ES-I3 (cell line): Measurements from ENCODE around the gene ULK2.
"Not testable (repeated sequence)": the region's sequence is repeated elsewhere in the genome, so short reads cannot be mapped to it uniquely, and the experiment has no call there.

Experiments used
- H3K36me3 ChIP-seq: 2 replicates; pipeline ENCODE4 v1.6.1; 2013; ENCODE audit warnings: mild to moderate bottlenecking, low read length, control low read depth, moderate library complexity; ENCODE audit not compliant: insufficient read depth
- H3K4me1 ChIP-seq: 2 replicates; pipeline ENCODE4 v1.6.1; 2013; ENCODE audit warnings: mild to moderate bottlenecking, control low read depth, low read length; ENCODE audit not compliant: insufficient read depth
- H3K9ac ChIP-seq: 2 replicates; pipeline ENCODE4 v1.6.1; 2013; ENCODE audit warnings: low read depth, mild to moderate bottlenecking, low read length, moderate library complexity
- H3K9me3 ChIP-seq: 2 replicates; pipeline ENCODE4 v1.6.1; 2013; ENCODE audit warnings: mild to moderate bottlenecking, low read length, moderate library complexity; ENCODE audit not compliant: control insufficient read depth, insufficient read depth

Gene ULK2

DNA sequence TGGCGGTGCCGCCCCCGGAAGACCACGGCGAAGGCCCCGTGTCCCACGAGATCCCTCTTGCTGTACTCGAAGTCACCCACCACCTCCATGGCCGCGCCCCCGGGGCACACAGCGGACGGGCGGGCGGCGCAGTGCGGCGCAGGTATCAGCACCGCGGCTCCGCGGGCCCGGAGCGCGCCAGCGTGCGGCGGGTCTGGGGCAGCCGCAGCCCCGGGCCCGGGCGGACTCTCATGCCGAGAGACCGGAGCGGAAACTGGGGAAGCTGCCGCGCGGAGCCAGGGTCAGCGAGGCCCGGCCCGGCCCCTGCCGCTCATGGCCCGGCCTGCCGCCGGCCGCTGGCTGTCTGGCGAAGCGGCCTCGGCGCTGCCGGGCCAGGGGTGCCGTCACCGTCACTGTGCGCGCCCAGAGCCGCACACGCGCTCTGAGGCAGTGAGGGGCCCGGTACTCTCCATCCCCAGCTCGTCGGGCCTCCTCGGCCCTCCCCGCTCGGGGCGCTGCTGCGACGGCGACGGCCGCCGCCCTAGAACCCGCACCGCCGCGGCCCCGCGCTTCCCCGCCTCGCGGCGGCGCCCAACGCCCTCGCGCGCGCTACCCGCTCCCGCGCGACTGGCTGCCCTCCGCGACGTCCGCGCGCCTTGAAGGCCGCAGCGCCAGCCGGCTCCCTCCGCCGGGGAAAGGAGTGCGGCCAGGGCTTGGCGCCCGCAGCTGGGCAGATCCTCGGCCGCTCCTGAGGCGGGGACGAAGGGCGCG lies at the start of gene ULK2:
Gene ULK2, minus strand, starts transcription at position 608 of the 750 bp plus-strand sequence. Its CDS starts 519 bp downstream, at position 89.
- H3K4me1 ChIP-seq, result no peaks in the 10 kb centered on the region
- no peaks in the 10 kb centered on the region for H3K36me3 ChIP-seq
- peak within 1 kb of the TSS; percentile 84 for H3K9ac ChIP-seq
- H3K9me3 ChIP-seq, result no peaks in the 10 kb centered on the region

DNA sequence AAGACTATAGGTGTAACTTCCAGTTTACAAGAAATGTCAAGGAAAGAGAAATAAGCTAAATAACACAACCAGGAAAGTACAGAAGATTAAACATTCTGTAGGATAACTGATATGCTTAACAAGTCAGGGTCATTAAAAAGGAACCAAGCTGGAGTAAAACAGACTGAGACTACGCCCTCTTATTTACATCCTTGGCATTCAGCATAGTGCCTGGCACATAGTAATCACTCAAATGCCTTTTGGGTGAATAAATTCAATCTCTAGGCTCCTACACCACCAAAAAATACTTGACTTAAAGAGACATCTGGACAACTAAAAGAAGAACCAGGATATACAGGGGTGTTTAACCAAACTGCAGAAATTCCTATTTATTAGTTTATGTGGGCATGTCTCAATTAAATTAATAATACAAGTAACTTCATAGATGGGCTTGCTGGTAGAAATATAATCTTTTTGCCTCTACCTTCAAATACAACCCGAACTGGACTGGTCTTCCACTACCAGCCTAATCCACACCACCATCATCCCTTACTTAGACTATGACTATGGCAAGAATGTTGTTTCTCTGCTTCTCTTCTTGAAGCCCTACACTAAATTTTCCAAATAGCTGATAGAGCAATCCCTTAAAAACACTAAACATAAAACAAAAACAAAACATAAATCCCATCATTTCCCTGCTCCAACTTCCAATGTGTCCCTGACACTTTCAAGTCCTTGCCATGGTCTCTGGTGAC lies 47.7 kb upstream of the ULK2 start:
- peaks cover 3% of the 10 kb centered on the region; the same call in 1 of the 2 replicates for H3K4me1 ChIP-seq
- no peaks in the 10 kb centered on the region for H3K9me3 ChIP-seq
- peaks cover 4% of the 10 kb centered on the region for H3K36me3 ChIP-seq
- no peak overlapping the region for H3K9ac ChIP-seq

DNA sequence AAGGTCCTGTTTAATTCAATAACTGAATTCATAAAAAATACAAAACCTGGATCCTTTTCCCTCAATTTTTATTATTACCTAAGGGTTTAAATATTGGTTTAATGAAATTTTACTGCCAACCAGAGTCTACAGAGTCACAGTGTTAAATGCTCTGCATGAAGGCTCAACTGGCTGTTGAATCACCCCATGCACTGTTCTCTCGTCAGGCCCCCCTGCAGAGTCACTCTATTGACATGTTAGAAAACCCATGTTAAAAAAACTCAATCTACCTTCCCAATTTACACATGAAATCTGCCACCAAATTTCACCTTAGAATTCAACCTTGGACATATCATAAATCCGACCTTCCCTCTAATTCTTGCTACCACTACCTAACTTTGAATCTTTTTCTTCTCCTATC lies 43.3 kb upstream of the ULK2 start:
- peaks cover 6% of the 10 kb centered on the region for H3K36me3 ChIP-seq
- peaks cover 3% of the 10 kb centered on the region; the same call in 1 of the 2 replicates for H3K4me1 ChIP-seq
- H3K9ac ChIP-seq, result no peak overlapping the region

DNA sequence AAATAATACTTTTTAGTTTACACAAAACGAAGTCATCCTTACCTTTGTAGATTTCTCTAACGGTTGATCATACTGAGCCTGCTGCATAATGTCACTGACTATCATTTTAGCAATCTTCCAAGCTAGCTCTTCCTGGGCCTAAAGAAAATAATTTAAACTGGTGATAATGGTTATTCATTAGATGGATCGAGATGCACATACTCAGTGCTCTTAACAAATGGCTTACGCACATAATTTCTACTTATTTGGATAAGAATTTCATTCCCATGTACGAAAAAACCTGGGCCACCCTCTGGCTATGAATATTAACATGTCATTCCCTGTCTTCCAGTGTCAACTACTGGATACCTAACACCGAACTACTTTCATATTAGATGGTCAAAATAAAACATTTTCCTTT lies 41.4 kb upstream of the ULK2 start:
- Histone ChIP-seq H3K36me3 (peaks cover 9% of the 10 kb centered on the region), H3K4me1 (peaks cover 3% of the 10 kb centered on the region; the same call in 1 of the 2 replicates), H3K9ac (no peak overlapping the region), H3K9me3 (no peaks in the 10 kb centered on the region)

More for the DNA sequence above, 43.3 kb upstream of the ULK2 start:
- H3K9me3 ChIP-seq, result no peaks in the 10 kb centered on the region

DNA sequence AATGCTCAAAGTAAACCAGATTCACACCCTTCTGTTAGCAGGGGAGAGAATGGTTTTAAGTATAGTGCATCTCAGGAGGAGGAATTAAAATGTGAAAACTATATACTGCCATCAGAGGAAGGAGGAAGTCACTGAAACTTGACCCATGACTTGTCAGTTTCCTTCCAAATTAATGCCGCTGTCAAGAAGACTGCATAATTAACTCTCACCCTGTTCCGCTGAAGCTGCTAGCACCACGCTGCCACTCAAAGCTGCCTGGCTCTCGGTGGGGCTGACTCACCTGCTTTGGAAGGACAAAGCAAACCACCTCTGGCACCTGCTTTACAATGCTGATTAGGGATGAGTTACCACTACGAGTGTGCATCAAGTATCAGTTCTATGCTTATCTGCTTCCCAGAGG lies 37.8 kb upstream of the ULK2 start:
- Histone ChIP-seq H3K4me1 (no peaks in the 10 kb centered on the region), H3K9me3 (no peaks in the 10 kb centered on the region), H3K9ac (no peak overlapping the region), H3K36me3 (peaks cover 15% of the 10 kb centered on the region)

DNA sequence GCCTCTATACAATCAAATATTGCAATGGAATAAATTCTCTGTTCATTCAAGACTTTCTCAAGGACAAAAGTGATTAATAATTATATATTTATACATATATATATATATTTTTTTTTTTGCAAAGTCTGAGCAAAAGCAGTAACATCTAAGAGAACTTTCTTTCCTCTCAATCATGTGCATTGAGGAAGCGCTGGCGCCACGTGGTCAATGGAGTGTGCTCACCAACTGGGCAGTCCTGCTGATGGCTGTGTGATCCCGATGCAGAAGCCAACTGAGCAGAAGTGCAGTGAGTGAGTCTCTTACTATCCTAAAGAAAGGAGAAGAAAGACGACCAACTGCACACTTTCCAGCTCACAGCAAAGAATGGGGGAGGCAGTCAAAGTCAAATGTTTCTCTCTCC lies 37.2 kb upstream of the ULK2 start:
- no peak overlapping the region for H3K9ac ChIP-seq
- no peaks in the 10 kb centered on the region for H3K4me1 ChIP-seq
- H3K36me3 ChIP-seq, result peaks cover 15% of the 10 kb centered on the region
- no peaks in the 10 kb centered on the region for H3K9me3 ChIP-seq

DNA sequence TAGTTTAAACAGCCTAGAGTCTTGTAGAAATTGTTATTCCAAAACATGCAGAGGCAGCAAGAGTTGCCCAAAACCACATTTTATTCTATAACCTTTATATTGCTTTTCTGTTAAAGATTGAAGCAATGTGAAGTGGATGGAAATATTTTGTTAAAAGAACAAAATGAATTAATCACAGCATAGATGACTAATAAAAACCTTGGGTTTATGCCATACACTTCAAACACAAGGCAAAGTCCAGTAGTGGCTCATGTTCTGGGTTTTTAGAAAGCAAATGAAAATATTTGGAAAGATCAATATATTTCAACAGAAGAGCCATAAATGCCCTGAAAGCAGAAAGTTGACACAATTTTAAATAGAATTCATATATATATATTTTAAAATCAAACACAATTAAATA lies 36.7 kb upstream of the ULK2 start:
- H3K9me3 ChIP-seq, result no peaks in the 10 kb centered on the region
- no peaks in the 10 kb centered on the region for H3K4me1 ChIP-seq
- peaks cover 10% of the 10 kb centered on the region for H3K36me3 ChIP-seq
- H3K9ac ChIP-seq, result no peak overlapping the region

DNA sequence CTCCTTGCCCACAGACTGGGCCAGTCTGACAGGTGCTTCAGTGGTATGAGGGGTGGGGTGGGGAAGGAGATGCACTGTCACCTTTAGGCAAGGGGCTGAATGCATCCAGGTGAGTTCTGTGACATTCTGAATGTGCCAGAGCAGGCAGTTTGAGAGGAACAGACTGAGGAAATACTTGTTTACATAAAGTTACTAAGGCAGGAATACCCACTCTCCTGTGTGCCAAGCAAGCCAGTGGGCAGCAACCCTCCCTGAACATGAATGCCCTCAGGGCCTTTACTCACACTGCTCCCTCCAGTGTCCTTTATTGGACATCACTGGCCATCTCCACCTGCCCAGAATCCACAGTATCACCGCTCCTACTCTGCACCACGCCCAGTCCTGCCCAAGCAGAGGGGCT lies 33.1 kb upstream of the ULK2 start:
- Histone ChIP-seq H3K36me3 (peaks cover 8% of the 10 kb centered on the region), H3K4me1 (0 out of 2 replicates have a peak, but pooled peaks cover 5% of the 10 kb centered on the region), H3K9ac (no peak overlapping the region), H3K9me3 (no peaks in the 10 kb centered on the region)

DNA sequence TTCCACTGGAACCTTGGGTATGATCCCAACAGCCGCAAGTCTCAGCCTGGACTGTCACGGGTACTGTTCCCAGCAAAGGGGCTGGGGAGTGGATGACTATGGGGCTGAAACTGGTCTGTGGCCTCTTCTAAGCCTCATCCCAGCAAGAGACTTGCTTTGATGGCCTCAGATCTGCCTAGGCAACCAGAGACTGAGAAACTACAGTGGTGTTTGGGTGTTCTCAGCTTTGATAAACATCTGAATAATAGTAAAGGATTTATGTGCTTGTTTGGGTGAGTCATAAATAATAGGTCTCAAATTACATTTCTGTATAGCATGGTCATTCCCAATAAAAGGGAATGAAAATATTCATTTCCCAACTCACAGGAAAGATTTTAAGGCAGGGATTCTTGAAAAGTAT lies 30.2 kb upstream of the ULK2 start:
- Histone ChIP-seq H3K36me3 (peaks cover 5% of the 10 kb centered on the region), H3K9ac (no peak overlapping the region), H3K9me3 (no peaks in the 10 kb centered on the region), H3K4me1 (0 out of 2 replicates have a peak, but pooled peaks cover 5% of the 10 kb centered on the region)

DNA sequence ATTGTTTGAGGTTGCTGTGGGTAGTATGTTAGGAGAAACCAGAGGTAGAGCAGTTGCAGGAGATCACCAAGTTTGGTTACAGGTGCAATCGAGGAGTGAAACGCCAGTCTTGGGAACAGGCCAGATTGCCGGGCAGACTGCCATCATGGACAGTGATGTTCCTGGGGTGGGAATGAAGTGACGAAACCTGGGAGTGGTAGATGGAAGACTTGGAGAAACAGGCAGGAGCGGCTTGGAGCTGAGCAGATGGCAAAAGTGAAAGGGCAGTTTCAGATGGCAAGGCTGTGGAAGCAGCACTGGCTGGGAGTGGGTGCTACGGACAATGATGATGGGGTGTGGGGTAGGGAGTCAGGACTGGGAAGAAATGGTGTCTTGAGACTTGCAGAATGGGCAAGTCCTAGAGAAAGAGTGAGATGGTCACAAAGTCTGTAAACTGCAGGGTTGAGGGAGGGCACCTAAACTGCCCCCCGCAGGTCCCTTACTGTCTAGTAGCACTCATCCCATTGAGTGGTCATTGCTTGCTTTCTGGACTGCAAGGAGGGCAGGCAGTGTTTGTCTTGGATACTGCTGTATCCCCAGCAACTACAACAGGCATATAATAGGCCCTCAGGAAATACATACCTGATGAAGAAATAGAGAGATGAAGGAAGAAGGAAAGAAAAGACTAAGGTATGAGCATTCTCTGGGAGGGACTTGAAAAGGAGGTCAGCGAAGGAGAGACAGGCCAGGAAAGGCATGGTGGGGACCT lies 29.5 kb upstream of the ULK2 start:
- H3K36me3 ChIP-seq, result peaks cover 5% of the 10 kb centered on the region
- no peak overlapping the region for H3K9ac ChIP-seq
- no peaks in the 10 kb centered on the region for H3K9me3 ChIP-seq
- 0 out of 2 replicates have a peak, but pooled peaks cover 5% of the 10 kb centered on the region for H3K4me1 ChIP-seq

DNA sequence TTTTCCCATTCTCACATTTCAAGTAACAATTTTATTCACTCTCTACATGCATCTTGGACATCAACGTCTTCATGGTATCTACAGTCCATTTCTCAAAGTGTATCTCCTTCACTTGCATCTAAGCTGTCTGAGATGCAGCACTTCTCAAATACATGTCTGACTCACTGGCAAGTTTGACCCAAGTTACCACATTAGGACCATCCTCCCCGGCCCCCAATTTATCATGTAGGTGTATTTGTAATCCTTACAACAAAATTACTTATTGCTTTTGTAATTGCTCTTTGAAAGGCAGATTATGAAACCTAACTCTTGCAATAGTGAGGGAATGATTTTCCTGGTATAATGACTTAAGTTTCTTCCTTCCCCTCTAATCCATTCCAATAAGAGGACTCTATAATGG lies 28.9 kb upstream of the ULK2 start:
- Histone ChIP-seq H3K9me3 (no peaks in the 10 kb centered on the region), H3K4me1 (0 out of 2 replicates have a peak, but pooled peaks cover 5% of the 10 kb centered on the region), H3K9ac (no peak overlapping the region), H3K36me3 (peaks cover 3% of the 10 kb centered on the region)

DNA sequence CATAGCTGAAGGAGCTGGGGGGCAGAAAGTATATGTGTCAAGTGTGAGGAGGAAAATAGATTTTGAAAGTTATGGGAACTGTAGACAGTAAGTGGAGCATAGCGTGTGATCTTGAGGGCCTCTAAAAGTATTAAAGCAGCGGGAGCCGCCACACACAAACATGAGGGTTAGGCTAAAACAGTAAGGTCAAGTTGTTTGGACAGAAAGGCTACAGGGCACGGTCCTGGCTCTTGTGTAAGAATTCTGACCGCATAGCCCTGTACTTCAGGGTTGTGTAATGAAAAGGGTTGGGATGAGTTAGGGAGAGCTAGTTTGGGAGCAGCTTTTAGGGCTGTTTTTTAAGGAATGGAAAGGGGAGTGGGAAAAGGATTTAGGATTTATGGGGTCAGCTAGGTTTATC lies 22.8 kb upstream of the ULK2 start:
- H3K9ac ChIP-seq, H3K36me3 ChIP-seq, H3K9me3 ChIP-seq, H3K4me1 ChIP-seq: not testable (repeated sequence)

DNA sequence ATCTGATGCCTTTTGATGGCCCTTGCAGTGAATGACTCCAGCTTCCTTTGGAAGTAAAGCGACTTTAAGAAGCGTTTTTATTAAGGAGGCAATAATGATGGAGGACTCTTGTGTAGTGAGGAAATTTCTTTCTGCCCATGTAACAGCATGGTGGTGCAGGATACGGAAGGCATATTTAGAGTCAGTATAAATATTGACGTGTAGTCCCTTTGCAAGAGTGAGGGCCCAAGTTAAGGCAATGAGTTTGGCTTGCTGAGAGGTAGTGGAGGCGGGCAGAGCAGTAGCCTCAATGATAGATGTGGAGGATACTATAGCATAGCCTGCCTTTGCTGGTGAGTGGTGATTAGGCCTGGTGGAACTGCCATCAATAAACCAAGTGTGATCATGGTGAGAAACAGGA lies 22.3 kb upstream of the ULK2 start:
- not testable (repeated sequence) for H3K4me1 ChIP-seq, H3K9me3 ChIP-seq, H3K36me3 ChIP-seq, H3K9ac ChIP-seq

DNA sequence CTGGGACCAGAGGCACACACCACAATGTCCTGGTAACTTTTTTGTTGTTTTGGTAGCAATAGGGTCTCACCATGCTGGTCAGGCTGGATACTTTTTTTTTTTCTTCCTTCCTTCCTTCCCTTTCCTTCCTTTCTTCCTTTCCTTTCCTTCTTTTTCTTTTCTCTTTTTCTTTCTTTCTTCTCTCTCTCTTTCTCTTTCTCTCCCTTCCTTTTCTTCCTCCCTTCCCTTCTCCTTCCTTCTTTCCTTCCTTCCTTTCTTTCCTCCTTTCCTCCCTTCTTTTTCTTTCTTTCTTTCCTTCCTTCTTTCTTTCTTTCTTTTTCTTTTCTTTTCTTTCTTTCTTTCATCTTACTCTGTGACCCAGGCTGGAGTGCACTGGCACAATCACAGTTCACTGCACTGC lies 18.4 kb upstream of the ULK2 start:
- Histone ChIP-seq H3K36me3 (no peaks in the 10 kb centered on the region), H3K4me1 (no peaks in the 10 kb centered on the region)

More for the DNA sequence above, 18.4 kb upstream of the ULK2 start:
- no peaks in the 10 kb centered on the region for H3K9me3 ChIP-seq
- H3K9ac ChIP-seq, result no peak overlapping the region
